HG03460 (cell line): ENCODE results near the gene TRA2B.

Experiments
- ATAC-seq: cut with Tn5 transposase; IDR thresholded peaks from one replicate; pipeline ENCODE4 v1.9.1; 2021; ENCODE audit not compliant: unreplicated experiment

The TRA2B gene

DNA sequence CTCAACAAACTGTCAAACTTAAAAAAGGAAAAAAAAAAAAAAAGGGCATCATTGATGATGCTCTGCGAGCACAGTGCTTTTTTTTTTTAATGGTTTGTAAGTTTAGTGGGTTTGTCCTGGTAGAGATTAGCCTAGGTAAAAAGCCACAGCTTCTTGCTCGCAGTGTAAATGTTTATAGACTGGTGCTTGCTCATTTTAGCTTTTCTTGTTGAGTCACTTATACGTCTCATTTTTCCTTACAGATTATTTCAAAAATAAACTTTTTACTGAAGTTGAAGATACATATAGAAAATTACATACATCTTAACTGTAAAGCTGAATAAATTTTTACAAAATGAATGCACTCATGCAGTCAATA is 16.5 kb upstream of the TRA2B start:
- ATAC-seq = no peak

DNA sequence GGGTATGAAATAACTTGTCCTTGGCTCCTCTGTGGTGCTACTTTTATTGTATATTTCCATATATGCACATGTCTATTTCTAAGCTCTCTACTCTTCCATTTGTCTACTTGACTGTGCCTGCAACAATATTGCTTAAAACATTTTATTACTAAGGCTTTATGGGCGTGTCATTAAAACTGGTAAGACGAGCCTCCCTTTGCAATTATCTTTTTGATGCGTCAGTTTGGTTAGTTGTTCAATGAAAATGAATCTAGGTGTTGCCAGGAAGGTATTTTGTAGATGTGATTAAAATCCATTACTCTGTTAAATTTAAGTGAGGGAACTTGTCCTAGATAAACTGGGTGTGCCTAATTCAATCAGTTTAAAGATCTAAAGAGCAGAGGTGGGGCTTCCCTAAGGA is 12.9 kb upstream of the TRA2B start:
- no peak for ATAC-seq

DNA sequence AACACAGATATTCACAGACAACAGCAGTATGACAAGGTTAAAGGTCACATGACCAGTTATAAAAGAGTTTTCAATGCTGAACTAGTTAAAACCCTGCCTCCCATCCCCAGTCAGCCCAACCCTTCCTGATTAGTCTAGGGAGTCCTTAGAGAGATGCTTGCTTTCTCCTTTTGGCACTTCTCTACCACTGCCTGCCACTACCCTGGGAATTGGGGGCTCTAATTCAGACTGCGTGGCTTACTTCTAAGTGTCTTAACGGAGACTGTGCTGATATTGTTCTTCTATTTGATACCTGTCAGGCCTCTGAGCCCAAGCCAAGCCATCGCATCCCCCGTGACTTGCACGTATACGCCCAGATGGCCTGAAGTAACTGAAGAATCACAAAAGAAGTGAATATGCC is 11.7 kb upstream of the TRA2B start:
- ATAC-seq = no peak

DNA sequence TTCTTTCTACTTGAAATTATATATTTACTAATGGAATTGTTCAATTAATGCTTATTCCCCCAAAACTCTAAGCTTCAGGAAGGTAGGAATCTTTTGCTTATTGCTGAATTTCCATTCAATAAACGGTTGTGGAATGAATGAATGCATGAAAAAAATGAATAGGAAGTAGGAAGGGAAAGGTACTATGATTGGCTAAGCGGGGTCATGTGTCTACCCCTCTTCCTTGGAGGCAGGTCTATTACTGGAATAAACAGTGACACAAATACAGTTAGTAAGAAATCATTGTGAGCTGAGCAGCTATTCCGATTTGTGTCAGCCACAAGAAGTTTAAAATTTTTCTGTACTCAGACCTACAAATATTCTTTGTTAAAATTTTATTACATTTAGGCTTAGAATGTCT is 10.5 kb upstream of the TRA2B start:
- no peak for ATAC-seq

DNA sequence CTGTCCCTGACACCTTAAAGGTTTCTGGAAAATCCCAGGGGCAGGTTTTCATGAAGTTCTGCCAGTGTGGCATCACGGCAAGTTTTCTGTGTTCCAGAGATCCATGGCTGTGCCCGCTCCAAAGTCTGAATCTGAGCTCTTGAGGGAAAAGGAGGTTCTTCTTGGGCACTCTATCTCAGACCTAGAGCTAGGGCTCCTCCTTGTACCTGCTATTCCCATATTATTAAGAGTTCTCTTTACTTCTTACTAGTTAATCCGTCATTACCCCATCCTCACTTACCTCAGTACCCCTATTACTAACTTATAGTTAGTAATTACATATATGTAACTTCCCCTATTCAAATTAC is 5.9 kb upstream of the TRA2B start:
- ATAC-seq = peak; percentile 11

DNA sequence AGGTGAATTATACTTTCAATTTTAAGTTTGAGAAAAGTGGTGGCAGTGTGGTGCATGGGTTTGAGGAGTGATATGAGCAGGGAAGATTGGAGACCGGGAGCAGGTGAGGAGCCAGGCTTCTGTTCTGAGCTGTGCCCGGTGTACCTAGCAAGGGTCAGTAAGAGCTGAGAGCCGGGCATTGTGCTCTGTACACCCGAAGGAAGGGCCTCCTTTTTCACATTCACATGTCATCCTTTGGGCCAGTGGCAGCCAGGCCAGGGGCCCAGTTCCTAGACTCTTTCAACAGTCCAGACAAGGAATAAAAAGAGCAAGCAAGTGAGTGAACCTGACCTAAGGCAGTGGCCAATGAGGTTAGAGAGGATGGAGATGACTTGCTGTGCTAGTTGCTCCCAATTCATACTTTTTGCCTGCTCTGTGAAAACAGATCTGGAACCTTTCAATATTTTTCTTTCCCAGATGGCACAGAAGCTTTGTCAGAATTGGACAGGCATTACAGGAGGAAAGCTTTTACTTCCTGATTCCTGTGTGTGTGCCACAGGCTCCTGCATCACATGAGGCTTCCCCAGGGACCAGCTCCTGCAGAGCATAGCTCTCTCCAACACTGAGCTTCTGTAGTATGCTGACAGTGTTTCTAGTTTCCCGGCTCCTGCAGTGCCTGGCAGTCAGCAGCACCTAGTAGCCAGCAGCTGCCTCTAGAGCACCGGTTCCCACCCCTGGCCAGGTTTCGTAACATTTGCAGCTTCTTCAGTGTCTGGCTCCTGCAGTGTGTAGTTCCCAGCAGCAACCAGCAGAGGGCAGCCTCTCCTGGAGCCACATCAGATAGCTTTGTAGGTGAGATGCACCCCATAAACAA is 5.3 kb upstream of the TRA2B start:
- ATAC-seq = peak; percentile 94

DNA sequence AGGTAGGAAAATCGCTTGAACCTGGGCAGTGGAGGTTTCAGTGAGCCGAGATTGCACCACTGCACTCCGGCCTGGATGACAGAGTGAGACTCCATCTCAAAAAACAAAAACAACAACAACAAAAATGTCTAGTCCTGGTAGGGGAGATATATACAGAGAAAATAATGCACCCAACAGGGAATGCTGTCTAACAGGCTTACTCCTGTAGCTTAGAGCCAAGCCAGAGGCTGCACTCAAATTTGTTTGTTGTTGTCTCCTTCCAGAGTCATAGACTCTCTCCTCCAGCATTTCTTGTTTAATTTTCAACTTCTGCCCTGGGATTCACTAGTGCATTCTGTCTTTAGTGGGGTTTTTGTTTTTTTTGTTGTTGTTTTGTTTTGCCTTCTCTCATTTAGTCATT is 4.6 kb upstream of the TRA2B start:
- no peak for ATAC-seq

DNA sequence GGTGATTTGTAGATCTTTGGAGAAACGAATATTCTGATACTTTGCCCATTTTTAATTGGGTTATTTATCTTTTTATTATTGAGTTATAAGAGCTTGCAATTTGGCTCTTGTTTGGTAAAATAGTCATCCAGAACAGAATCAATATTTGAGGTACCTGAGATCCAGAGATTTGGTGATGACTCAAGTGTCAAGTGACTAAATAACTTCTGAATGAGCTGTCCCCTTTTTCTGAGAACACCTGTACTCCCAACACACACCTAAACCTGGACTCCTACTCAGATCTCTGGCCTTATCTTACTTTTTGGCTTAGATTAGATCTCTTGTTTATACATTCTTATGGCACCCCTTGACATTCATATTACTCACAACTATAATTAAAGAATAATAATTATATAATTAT is 3.1 kb upstream of the TRA2B start:
- ATAC-seq = no peak

DNA sequence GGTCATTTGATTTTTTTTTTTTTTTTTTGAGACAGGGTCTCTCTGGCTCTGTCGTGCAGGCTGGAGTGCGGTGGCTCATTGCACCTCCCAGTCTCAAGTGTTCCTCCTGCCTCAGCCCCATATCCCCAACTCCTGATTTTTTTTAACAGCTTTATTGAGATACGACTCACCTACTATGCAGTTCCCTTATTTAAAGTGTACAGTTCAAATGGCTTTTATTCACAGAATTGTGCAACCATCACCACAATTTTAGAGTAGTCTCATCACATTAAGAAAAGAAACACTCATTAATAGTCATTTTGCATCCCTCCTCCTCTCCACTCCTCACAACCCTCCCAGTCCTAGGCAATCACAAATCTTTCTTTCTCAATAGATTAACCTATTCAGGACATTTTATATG is 1.9 kb upstream of the TRA2B start:
- ATAC-seq = no peak

DNA sequence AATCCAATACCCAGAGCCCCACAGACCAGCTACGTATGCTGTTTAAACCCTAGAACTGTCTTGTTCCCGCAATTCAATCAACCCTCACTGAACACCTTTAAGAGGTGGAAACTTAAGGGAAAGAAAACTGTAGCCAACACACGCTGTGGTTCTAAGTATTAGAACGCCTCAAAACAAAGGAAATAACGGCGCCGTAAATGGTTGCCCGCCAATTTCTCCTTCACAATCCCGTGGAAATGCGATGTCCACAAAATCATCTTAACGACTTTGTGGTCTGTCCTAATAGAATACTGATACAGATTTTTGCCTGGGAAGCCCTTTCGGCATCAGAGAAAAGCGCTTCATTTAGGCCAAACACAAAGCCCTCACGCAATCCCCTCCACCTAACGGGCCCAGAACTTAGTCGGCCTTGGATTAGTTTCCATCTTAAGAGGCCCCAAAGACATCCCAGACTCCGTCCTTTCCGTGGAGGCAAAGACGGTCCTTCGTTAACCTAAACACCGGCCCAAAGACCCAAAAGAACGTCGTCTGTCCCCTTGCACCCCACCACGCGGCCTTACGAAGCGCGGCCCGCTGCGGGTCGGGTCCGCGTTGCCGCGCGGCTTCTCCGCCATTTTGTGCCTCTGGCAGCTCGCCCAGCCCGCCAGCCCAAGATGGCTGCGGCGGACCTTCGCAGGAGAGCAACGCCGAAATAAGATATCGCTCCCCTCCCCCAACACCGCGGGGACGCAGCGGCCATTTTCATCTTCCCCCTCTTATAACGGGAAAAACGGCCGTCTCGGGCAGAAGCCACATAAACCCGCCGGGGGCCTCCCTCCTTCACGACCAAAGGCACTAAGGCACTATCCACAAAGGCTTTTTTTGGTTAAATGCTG is 763 bp downstream of the TRA2B start:
- peak; percentile 49 for ATAC-seq

DNA sequence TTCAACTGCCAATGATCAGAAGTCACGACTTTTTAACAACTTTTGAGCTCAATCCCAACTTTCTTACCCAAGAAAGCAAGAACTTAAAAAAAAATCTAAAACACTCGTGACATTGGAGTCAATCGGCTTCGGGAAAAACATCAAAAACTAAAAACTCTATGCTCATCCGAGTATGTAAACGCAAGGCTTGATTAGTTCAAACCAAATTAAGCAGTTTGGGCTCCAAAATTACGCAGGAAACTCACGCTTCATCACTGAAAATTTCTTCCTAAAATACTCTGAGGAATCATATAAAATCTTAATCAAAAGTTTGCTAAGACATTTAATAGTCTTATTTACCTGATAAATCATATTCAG is 1.6 kb downstream of the TRA2B start:
- no peak for ATAC-seq

DNA sequence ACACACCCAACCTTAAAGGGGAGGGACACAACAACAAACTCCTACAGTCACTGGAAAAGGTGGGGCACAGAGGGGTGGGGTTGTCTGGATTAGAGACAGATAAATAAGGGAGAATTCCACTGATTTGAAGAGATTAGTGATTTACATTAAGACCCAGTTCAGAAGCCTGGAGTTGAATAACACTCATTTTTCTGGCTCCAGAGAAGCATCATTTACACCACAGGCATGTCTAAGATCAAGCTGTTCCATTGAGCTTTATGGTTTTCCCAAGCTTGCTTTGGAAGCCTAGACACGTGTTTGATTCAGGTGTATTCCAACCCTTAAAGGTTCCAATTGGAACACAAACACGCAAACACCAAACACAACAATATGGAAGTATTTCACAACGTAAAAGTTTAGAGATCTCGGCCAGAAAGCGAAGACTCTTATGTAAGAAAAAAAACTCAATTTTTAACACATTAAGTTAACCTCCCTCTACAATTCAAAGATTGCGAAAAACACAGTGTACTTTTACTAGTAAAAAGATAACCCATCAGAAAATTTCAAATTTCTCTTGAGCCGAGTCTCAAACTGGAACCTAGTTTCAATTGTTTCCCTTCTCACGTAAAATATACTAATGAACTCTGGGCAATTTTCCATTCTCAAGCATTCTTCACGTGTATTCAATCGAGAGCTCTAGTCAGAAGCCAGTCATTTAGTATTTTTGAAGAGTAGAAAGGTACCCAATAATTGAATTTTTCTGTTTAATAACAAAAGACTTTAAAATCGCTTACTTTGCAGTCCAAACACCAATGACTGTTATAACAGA is 2.1 kb downstream of the TRA2B start:
- no peak for ATAC-seq

DNA sequence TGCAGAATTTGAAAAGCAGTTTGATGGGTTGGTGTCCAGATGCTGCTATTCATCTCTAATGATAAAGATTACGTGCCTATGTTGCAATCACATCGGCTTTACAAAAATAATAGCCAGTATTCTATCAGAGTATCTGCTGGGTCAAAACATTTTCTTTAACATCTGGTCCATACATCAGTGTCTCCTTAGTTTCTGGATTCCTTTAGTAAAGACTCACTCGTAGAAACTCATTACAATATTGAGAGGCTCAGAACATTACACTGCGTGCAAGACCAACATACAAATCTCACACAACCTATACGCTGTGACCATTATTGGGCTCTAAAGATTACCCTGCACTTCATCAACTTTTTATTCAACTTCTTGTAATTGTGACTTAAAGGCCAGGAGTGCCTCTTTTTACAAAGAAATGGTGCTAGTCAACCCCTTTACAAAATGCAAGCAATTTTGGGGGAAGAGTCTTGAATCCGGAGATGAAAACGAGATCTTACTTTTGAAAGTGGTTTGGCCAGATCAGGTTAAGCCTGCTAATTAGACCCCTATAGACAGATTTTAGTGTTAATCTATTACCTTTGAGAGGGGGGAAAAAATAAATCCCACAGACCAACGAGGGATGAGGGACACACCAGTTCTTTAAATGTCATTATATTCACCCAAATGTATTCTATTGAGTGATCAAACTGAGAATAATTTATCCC is 2.9 kb downstream of the TRA2B start:
- no peak for ATAC-seq

DNA sequence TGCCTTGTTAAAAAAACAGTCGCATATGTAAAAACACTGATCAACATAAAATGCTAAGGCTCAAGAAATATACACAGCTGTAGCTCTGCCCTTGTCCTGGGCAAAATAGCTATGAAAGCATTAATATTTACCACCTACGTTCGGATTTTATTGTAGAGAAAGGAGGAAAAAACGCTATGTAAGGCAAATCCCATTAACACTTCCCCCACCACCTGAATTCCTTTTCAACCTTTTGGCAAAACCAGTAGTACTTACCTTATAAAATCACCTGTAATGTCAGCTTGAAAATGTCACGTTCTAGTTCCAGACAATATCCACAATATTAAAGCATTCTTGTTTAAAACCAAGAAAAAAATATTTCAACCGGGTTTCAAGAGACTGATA is 3.6 kb downstream of the TRA2B start:
- no peak for ATAC-seq

DNA sequence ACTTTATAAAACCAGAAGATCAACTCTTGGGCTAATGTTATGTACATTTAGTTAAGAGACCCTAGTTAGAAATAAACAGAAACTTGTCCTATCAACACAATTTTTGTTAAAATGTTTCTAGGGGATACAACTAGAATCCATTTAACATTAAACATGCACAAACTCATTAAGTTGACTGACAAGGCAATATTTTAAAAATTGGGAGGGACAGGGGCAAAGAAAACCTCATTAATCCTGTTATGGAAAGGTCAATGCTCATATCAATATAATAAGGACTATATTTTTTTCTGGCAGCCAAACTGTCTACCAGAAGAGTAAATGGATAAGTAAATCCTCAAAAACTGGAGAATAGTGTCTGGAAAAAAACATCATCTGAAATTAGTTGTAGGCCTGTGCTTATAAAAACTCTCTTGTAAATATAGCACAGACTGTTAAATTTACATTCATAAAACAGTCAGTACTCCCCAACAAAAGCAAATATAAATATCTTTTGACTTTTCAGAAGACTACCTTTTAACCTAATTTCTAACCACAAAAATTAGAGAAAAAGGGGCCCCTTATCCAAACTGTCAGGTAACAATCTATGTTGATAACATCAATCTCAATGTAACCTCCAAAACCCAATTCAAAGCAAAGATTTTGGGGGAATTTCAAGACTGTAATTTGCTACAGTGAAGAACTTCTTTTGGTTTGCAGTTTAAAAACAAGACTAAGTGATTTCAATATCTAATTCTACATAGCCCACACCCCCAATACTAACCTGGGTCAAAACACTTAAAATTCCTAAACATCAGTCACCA is 4.2 kb downstream of the TRA2B start:
- no peak for ATAC-seq

DNA sequence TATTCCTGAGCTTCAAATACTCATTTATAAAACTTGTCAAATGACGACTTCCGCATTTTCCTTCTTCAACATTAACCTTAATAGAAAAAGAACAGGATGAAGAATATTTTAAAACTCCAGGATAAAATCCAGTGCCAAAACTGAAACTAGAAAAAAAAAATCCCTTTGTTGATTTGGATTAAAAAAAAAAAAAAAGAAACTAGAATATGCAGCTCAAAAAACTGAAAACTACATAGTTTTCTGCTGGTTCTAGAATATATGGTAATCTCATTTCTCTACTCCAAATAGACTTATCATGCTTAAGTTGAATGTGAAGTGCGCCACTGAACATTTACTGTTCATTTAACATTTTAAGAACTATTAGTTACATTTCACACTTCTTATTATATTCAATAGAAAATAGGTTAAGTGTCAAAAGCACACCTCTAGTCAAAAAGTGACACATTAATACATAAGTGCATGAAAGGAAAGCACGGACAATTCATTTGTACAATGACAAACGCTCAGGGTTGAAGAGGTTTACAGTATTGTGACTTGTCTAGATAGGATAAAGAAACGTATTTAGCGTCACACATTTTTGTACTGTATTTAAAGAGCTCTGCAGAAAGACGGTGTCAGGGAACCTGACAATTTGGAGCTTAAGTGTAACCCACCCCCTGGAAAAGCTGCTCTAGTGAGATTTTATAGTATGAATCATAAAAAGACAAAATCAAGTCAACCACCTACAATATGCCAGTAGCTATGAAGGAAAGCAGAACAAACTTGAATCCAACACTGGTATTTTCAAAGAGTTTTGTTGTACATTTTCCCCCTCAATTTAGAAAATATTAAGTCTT is 5.8 kb downstream of the TRA2B start:
- ATAC-seq = no peak

DNA sequence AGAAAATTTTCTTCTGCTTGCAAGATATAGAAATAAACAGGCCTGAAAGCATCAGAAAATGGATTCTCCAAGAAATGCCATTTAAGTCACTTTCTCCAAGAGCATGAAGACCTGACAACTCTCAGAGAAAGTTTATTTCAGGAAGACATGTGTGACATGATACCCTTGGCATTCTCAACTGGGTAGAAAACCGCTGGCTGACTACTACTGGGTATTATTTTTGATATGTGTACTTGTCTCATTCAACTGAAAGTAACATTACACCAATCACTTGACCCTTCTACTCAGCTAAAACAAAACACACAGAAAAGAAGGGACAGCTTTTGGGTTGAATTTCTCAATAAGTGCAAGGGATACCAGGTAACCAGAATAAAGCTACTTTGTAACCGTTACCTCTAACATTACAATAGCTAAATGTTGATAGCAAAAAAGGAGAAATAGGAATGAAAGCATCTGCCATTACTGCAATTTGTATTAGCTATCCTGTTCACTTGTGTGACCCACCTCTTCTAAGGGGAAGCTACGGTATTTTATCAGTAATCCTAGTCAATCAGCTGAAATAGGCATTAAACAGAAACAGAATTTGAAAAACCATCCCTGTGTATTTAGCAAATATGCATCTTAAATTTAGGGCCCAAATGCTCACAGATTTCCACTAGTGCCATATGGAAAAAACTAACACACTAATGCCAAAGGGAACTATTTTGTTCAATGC is 7.3 kb downstream of the TRA2B start:
- no peak for ATAC-seq

DNA sequence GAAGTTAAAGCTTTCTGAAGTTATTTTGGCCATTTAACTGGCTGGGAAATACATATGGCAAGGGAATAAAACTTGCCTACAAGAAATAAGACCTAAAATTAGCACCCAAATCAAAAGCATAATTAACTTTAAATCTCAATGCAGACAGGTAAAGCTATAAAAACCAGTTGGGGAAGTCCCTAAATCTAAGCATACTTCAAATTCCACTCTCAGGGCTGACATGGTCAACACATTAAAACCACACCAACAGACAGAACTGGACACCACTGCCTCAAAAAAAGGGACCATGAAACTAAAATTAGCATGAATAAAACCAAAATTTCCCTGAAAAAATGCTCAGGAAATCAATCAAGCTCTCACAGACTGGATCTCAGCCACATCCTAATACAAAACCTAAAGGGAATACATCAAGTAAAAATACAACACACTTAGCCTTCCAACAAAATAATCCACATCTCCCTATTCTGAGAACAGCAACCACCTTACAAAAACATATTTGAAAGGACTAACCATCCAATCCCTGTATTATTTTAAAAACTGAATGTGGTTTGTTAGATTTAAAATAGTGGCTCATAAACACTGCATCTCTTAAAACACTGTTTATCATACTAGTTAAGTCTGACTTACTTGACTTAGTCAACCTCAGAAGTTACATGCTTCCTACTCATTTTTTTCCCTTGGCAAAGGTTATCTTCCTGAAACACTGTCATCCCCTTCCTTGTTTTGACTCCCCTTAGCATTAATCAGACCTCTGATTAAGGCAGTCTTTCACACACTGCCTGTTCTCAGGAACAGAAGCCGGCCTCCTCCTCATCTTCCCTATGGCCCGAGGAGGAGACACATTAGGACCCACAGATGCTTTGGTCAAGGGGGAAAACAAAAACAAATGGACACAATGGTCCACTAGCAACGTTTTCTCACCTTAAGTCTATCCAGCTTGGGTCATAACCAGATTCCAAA is 8.3 kb downstream of the TRA2B start:
- ATAC-seq = no peak
